ENCODE data around the gene ADAMTSL3.

ADAMTSL3 gene, protein sequence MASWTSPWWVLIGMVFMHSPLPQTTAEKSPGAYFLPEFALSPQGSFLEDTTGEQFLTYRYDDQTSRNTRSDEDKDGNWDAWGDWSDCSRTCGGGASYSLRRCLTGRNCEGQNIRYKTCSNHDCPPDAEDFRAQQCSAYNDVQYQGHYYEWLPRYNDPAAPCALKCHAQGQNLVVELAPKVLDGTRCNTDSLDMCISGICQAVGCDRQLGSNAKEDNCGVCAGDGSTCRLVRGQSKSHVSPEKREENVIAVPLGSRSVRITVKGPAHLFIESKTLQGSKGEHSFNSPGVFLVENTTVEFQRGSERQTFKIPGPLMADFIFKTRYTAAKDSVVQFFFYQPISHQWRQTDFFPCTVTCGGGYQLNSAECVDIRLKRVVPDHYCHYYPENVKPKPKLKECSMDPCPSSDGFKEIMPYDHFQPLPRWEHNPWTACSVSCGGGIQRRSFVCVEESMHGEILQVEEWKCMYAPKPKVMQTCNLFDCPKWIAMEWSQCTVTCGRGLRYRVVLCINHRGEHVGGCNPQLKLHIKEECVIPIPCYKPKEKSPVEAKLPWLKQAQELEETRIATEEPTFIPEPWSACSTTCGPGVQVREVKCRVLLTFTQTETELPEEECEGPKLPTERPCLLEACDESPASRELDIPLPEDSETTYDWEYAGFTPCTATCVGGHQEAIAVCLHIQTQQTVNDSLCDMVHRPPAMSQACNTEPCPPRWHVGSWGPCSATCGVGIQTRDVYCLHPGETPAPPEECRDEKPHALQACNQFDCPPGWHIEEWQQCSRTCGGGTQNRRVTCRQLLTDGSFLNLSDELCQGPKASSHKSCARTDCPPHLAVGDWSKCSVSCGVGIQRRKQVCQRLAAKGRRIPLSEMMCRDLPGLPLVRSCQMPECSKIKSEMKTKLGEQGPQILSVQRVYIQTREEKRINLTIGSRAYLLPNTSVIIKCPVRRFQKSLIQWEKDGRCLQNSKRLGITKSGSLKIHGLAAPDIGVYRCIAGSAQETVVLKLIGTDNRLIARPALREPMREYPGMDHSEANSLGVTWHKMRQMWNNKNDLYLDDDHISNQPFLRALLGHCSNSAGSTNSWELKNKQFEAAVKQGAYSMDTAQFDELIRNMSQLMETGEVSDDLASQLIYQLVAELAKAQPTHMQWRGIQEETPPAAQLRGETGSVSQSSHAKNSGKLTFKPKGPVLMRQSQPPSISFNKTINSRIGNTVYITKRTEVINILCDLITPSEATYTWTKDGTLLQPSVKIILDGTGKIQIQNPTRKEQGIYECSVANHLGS (N-terminal part only)

GRCh38 chr15:83653639-83654378 lies at the start of gene ADAMTSL3:
Gene ADAMTSL3, plus strand, starts transcription at chr15:83654123. Its CDS starts 1,639 bp downstream, at chr15:83655762.
- in situ Hi-C loops (cut with MboI; ENCODE audit: low sequenced_read_pairs), result no loop called here

DNA sequence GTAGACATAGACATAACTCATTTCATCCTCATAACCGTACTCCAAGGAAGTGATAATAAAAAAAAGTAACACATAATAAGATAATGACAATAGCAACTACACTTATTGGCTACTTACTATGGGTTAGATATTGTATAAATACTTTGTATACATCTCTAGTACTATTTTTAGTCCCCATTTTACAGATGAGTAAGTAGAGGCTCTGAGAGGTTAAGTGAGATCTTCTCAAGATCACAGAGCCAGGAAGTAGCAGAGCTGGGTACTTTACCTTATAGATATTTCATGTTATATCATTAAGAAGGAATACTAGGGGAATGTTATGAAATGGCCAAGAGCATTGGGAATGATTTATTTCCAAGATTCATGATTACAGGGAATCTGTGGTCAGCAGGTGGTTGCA lies 49.4 kb upstream of the ADAMTSL3 start:
- in situ Hi-C loops (cut with MboI; ENCODE audit: low sequenced_read_pairs), result no loop called here

DNA sequence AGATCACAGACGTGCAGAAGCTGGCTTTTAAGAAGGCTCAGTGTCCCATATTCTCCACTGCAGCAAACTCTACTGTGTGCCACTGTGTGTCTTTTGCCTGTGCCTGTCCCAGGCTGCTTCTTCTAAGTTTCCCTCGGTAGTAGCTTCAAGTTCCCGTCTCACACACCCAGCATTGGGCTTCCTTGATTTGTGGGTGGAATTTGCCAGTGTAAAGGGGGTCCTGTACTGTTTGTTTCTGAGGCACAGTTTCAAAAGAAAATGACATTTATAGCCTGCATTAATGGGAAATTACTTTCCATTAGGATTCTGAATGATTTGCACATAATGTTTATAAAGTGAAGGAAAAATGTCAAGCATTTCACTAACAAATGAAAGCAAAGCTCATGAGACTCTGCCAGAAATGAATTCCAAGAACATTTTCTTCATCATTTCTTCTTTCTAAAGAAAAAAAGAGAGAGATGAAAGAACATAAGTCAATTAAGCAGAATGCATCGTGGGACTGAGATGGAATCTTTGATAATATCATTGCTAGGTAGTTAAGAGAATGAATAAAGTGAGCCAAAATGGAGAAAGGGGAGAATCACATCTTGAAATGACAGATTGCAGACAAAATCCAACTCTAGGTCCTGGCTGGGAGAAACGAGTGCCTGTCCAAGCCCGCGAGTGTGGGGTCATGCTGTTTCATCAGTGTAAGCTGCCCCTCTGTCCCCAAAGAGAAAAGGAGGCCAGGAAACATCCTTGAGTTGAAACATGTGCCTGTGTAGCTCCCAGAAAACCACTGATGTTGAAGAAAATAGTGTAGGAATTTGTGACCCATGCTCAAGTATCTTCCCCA lies 48.6 kb upstream of the ADAMTSL3 start:
- in situ Hi-C loops (cut with MboI; ENCODE audit: low sequenced_read_pairs), result no loop called here

GRCh38 chr15:83610132-83610531 lies 43.8 kb upstream of the ADAMTSL3 start:
- in situ Hi-C loops (cut with MboI; ENCODE audit: low sequenced_read_pairs), result no loop called here

- in situ Hi-C loops (cut with MboI; ENCODE audit: low sequenced_read_pairs), result no loop called here
These were observed 42.8 kb upstream of the ADAMTSL3 start for GRCh38 chr15:83610901-83611685.

GRCh38 chr15:83612226-83612625 lies 41.7 kb upstream of the ADAMTSL3 start:
- in situ Hi-C loops (cut with MboI; ENCODE audit: low sequenced_read_pairs), result no loop called here

DNA sequence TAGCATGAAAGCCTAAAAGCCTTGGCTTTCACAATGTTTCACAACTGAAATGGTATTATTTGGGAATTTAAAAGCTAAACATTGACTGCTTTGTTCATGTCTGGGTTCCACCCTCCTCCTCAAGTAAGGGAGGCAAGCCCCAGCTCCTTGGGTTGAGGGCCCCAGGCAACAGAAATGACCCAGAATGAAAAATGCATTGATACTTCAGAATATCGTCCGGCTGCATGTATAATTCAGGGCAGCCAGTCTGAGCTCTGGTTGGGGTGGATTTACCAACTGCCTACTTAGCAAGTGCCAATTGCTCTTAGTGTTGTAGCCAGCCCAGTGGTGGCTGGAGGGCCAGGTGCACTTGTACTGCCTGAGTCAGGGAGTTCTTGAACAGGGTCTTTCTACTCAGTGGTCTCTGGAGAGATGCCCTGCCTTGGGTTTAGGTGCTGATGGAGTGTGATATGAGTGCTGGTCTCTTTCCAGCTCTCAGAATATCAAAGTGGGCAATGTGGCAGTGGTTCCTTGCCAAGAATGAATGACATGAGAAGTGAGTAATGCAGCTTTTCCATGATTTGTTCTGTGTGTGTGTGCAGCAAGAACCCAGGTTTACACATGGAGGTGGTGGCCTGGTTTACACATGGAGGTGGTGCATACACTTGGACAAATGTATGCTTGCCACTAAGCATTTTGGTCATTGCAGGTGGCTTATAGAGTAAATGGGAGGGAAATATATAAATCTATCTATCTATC lies 40.9 kb upstream of the ADAMTSL3 start:
- in situ Hi-C loops (cut with MboI; ENCODE audit: low sequenced_read_pairs), result no loop called here

DNA sequence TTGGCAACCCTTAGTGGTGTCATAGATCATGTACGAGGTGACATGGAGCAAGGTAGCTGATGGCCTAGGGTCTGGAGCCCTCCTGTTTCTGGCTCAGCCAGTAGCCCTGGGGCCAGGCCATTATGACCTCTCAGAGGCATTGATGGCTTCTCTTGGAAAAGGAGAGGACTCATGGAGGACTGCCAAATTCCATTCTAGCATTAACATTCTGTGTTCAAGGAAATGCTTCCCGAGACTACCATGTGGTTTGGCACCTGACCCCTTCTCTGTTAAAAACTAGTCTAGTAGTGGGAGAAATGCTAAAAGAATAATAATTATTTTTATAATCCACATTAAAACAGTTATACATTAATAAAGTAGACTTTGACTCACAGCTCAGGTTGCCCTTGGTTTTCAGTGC lies 40.2 kb upstream of the ADAMTSL3 start:
- in situ Hi-C loops (cut with MboI; ENCODE audit: low sequenced_read_pairs), result no loop called here

DNA sequence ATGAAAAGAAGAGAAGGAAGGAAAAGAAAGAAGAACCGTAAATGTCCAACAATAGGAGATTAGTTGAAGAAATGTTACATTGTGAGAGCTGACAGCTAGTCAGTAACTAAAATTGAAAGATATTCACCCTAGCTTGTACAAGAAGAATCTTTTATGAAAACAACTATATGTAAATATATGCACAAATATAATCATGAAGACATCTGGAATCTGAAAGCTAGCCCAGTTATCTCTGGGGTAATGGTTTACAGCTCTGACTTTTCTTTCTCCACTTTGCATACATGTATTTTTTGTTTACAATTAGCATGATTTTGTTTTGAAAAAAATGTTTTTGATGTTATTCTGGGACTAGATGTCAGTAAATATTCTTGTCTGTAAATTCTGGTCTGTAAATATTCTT lies 37.1 kb upstream of the ADAMTSL3 start:
- in situ Hi-C loops (cut with MboI; ENCODE audit: low sequenced_read_pairs), result no loop called here

DNA sequence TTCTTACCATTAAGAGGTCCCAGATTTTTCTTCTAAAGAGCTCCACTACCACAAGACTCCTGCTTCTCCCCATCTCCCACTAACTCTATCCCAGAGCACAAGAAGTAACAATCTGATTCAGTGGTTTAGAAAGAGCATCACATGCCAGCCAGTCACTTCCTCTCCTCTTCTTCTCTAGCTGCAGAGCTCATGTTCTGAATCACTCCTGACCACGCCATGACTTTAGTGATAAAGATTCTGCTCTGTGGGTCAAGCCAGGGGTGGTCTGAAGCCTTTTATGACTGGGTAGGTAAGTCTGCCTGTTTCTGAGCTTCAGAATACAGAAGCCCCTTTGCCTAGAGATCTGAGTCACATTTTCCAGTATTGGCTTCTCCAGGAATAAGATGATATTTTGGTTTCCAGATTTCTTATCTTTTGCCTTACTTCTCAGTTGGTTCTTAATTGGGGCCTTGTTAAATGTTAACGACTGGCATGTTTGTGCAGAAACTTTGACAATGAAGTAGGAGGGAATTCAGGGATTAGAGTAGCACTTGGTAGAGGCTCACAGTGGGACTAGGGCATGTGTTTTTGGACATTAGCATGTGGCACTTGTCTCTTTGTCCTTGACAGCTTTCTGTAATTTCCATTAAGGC lies 27.6 kb upstream of the ADAMTSL3 start:
- in situ Hi-C loops (cut with MboI; ENCODE audit: low sequenced_read_pairs), result no loop called here

DNA sequence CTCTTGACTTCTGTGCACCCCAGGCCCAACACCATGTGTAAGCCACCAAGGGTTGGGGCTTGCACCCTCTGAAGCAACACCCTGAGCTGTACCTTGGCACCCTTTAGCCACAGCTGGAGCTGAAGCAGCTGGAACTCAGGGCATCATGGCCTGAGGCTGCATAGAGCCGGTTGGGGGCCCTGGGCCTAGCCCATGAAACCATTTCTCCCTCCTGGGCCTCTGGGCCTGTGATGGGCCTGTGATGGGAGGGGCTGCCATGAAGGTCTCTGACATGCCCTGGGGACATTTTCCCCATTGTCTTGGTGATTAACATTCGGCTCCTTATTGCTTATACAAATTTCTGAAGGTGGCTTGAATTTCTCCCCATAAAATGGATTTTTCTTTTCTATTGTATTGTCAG lies 22.4 kb upstream of the ADAMTSL3 start:
- in situ Hi-C loops (cut with MboI; ENCODE audit: low sequenced_read_pairs), result no loop called here

DNA sequence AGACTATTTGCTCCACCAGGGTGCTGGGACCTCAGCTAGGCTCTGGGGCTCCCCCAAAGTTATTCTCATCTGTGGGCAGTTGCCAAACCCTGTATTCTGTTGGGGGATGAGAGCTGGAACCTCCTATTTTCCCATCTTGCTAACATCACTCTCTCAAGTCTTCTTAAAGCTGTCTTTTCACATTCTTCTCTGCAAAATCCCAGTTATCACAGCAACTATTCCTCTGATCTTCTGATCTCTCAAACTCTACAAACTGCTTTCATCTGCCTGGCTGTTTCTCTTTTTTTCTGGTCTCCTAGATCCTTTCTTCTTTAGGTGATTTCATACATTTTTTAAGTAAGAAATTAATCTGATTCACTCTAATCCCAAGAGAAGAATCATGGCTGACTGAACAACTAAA lies 10.7 kb upstream of the ADAMTSL3 start:
- in situ Hi-C loops (cut with MboI; ENCODE audit: low sequenced_read_pairs), result no loop called here

GRCh38 chr15:83644439-83644838 lies 9.5 kb upstream of the ADAMTSL3 start:
- in situ Hi-C loops (cut with MboI; ENCODE audit: low sequenced_read_pairs), result no loop called here

DNA sequence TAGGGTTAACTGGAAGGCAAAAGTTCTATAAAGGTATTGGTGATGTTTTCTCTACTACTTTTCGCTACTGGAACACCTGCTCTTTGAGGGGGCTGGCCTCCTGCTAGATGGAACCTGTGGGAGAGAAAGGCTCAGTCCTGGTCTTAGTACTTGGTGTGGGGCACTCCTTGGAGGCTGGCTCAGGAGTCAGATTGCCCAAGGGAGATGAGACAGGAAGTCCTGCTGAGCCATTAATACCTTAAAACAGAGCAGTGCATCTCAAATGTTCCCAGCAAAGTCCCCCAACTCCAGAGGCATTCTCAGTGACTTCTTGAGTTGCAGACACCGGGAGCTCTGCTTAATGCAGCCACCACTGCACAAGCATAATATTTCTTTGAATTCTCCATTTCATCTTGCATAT lies 3.1 kb upstream of the ADAMTSL3 start:
- in situ Hi-C loops (cut with MboI; ENCODE audit: low sequenced_read_pairs), result no loop called here

GRCh38 chr15:83651541-83651940 lies 2.4 kb upstream of the ADAMTSL3 start:
- in situ Hi-C loops (cut with MboI; ENCODE audit: low sequenced_read_pairs), result no loop called here

GRCh38 chr15:83652626-83653204 lies 1.2 kb upstream of the ADAMTSL3 start:
- in situ Hi-C loops (cut with MboI; ENCODE audit: low sequenced_read_pairs), result no loop called here

DNA sequence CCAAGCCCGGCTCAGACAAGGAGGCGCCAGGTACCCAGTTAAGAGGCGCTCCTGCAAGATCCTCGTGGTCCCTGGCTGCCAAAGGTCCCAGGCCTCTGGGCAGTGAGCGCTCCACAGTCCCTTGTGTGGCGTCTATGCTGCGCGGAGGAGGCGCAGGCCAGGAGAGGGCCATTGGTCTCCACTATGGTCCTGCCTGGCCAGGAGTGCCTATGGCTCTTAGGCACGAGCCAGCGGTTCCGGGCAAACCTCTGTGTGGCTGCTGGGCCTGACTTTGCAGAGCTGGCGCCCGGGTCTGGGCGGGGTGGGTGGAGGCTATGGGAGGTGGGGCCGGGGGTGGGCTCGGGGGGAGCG lies 660 bp upstream of the ADAMTSL3 start:
- in situ Hi-C loops (cut with MboI; ENCODE audit: low sequenced_read_pairs), result no loop called here
